GM11168 (cell line): ENCODE measurements around the gene IFNAR2.
"Not testable (repeated sequence)": the region's sequence is repeated elsewhere in the genome, so short reads cannot be mapped to it uniquely, and the experiment has no call there.

Experiments
- in situ Hi-C: fragments of 300-500 bp; cut with MboI; formaldehyde crosslinking; loops from one replicate; pipeline ENCODE4 v1.12.0; 2022; ENCODE audit warnings: low sequenced_read_pairs; ENCODE audit not compliant: unreplicated experiment

The IFNAR2 gene

GRCh38 chr21:33239559-33240127, 9.9 kb downstream of the IFNAR2 start:
- in situ Hi-C loops, result not testable (repeated sequence)

- in situ Hi-C loops, result no loop called here
These were observed 10.7 kb downstream of the IFNAR2 start for GRCh38 chr21:33240404-33240803.

GRCh38 chr21:33241846-33242245, 12.1 kb downstream of the IFNAR2 start:
- in situ Hi-C loops, result no loop called here

GRCh38 chr21:33242846-33243245, 13.1 kb downstream of the IFNAR2 start:
- in situ Hi-C loops, result not testable (repeated sequence)

- in situ Hi-C loops, result no loop called here
These were observed 14.5 kb downstream of the IFNAR2 start for GRCh38 chr21:33244082-33244778.

GRCh38 chr21:33244779-33245105, 15.0 kb downstream of the IFNAR2 start:
- in situ Hi-C loops, result no loop called here

- in situ Hi-C loops, result no loop called here
These were observed 15.7 kb downstream of the IFNAR2 start for GRCh38 chr21:33245289-33245918.

- in situ Hi-C loops, result no loop called here
These were observed 16.8 kb downstream of the IFNAR2 start for GRCh38 chr21:33246506-33246905.

GRCh38 chr21:33246963-33247362, 17.2 kb downstream of the IFNAR2 start:
- in situ Hi-C loops, result no loop called here

GRCh38 chr21:33247599-33247998, 17.9 kb downstream of the IFNAR2 start:
- in situ Hi-C loops, result no loop called here

- in situ Hi-C loops, result no loop called here
These were observed 19.7 kb downstream of the IFNAR2 start for GRCh38 chr21:33249331-33250002.

- in situ Hi-C loops, result no loop called here
These were observed 21.4 kb downstream of the IFNAR2 start for GRCh38 chr21:33251119-33251518.

- in situ Hi-C loops, result not testable (repeated sequence)
These were observed 23.6 kb downstream of the IFNAR2 start for GRCh38 chr21:33253382-33253781.

- in situ Hi-C loops, result no loop called here
These were observed 25.0 kb downstream of the IFNAR2 start for GRCh38 chr21:33254766-33255165.

- in situ Hi-C loops, result no loop called here
These were observed 25.7 kb downstream of the IFNAR2 start for GRCh38 chr21:33255404-33255803.

- in situ Hi-C loops, result no loop called here
These were observed 26.3 kb downstream of the IFNAR2 start for GRCh38 chr21:33256019-33256418.

- in situ Hi-C loops, result no loop called here
These were observed 27.5 kb downstream of the IFNAR2 start for GRCh38 chr21:33257094-33257803.

- in situ Hi-C loops, result no loop called here
These were observed 28.7 kb downstream of the IFNAR2 start for GRCh38 chr21:33258475-33258874.

GRCh38 chr21:33259428-33259827, 29.7 kb downstream of the IFNAR2 start:
- in situ Hi-C loops, result no loop called here

GRCh38 chr21:33259995-33260394, 30.3 kb downstream of the IFNAR2 start:
- in situ Hi-C loops, result no loop called here

- in situ Hi-C loops, result no loop called here
These were observed 31.9 kb downstream of the IFNAR2 start for GRCh38 chr21:33261635-33262034.
